Lower leg skin (tissue), 4 donors: Measurements from ENCODE around the gene LMOD3. TPM values are rescaled to one million over a fixed set of nuclear protein-coding genes. Genes with fewer than 3 reads are reported as not detected.

Experiments used
- DNase-seq, 2 donors: peaks; one replicate each; pipeline ENCODE4 v3.0.0-alpha.2; 2019; ENCODE audit warnings: low spot score in 2 of 2
- H3K4me3 ChIP-seq: fragments of 200-600 bp; sonication (generic); 2 replicates; pipeline ENCODE4 v1.5.1; 2017; ENCODE audit warnings: mild to moderate bottlenecking, low read depth; ENCODE audit not compliant: poor library complexity, severe bottlenecking
- POLR2A ChIP-seq, 2 donors: fragments of 450-650 bp; IDR thresholded peaks; one replicate each; pipeline ENCODE4 v1.6.1; 2016 to 2017; ENCODE audit warnings: antibody characterized with exemption in 2 of 2, mild to moderate bottlenecking in 1 of 2, moderate library complexity in 1 of 2
- WGBS, 2 donors: methylation state at CpG; one replicate each; pipeline ENCODE4 v1.1.5; 2018; 5-methylcytosine and 5-hydroxymethylcytosine counted together
- intact Hi-C: fragments of 100-400 bp; cut with DNase I; formaldehyde crosslinking; loops from one replicate; pipeline ENCODE4 v1.15.0; 2023; ENCODE audit warnings: low total_unique reads
- total RNA-seq, 4 donors: library from RNA; depleted of rRNA; stranded (reverse); fragments of >200 nt; gene quantifications; one replicate each; pipeline ENCODE4 v1.1.0, GENCODE V29; 2016
- TF ChIP-seq, protein P1 (sequence below), 3 donors: fragments of 450-650 bp; IDR thresholded peaks; one replicate each; pipeline ENCODE4 v1.5.1; 2016; ENCODE audit warnings: antibody characterized with exemption in 3 of 3, mild to moderate bottlenecking in 3 of 3, moderate library complexity in 2 of 3

LMOD3 gene
- total RNA-seq = not detected

DNA sequence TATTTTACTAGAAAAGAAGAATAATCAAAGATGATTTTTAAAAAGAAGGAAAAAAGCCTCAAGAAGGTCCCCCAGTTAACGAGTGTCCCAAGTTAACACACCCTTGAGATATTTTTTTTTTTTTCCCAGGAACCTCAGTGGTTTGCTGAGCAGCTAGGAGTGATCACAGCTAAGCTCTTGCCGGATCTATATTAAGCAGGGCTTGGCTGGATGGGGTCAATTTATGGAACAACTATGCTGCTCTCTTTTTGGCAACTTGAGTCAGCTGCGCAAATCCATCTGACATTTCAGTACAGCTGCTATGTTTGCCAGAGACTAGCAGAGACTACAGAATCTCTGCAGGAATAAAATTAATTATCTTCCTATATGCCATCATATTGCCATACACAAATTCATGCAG is at the start of gene LMOD3:
Gene LMOD3 (minus strand): TSS at position 193 of the 400 bp plus-strand sequence. CDS start 209 bp downstream, outside the sequence.
- intact Hi-C loops = no loop called here
- no peak for DNase-seq
- WGBS, 2 donors = 71 to 83% methylated on average over 3 of the region's 3 CpGs
- H3K4me3 ChIP-seq = no peak within 1 kb of the TSS
- TF ChIP-seq, protein P1, sequence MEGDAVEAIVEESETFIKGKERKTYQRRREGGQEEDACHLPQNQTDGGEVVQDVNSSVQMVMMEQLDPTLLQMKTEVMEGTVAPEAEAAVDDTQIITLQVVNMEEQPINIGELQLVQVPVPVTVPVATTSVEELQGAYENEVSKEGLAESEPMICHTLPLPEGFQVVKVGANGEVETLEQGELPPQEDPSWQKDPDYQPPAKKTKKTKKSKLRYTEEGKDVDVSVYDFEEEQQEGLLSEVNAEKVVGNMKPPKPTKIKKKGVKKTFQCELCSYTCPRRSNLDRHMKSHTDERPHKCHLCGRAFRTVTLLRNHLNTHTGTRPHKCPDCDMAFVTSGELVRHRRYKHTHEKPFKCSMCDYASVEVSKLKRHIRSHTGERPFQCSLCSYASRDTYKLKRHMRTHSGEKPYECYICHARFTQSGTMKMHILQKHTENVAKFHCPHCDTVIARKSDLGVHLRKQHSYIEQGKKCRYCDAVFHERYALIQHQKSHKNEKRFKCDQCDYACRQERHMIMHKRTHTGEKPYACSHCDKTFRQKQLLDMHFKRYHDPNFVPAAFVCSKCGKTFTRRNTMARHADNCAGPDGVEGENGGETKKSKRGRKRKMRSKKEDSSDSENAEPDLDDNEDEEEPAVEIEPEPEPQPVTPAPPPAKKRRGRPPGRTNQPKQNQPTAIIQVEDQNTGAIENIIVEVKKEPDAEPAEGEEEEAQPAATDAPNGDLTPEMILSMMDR (IDR thresholded peaks at IDR 0.05) = no peak
- TF ChIP-seq POLR2A (IDR thresholded peaks at IDR 0.05) = no peak

DNA sequence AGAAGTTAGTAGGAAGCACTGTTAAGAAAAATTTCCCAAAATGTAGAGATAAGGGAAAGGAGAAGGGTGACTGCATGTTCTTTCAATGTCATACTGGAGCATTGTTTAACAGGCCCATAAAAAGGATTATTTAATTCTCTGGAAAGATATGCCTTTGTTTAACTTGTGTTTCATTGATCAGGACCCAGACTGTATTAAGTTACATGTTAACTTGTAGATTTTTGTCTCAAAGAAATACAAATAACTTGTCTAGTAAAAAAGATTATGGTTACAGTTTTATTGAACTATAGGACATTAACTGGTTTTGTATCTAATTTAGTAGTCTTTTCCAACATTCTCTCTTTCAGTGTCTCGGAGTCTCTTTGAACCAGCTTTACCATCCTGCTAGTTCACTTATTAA is 49.7 kb upstream of the LMOD3 start:
- no peak overlapping the region for H3K4me3 ChIP-seq
- WGBS, 2 donors = 94 to 100% methylated on average over 1 of the region's 1 CpG
- intact Hi-C loops = loop anchor here (2.0 kb wide), 1 partner anchor 135 kb away; no protein-coding TSS in a partner anchor
- no peak for DNase-seq
- TF ChIP-seq POLR2A (IDR thresholded peaks at IDR 0.05) = no peak
- TF ChIP-seq, protein P1 (IDR thresholded peaks at IDR 0.05) = no peak

DNA sequence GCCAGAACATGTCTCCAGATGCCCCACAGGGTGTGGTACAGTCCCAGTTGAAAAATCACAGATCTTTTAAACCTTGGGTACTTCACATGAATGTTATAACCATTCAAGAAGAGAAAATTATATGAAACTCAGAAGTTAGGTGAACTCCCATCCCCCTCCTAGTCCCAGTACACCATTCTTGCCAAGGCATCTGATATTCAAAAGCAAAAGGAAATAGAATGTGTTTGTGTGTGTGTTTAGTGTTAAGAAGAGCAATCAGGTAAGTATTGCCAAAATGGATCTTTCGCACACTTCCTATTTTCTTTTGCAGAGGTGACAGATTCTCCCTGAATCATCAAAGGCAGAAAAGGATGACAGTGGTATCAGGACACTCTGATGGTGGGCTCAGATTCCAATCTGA is 44.1 kb upstream of the LMOD3 start:
- H3K4me3 ChIP-seq = no peak overlapping the region
- WGBS, 2 donors = 82 to 84% methylated on average over 1 of the region's 1 CpG
- DNase-seq = no peak
- TF ChIP-seq, protein P1 (IDR thresholded peaks at IDR 0.05) = no peak
- no peak for TF ChIP-seq POLR2A (IDR thresholded peaks at IDR 0.05)
- intact Hi-C loops = loop anchor here (10.0 kb wide), 2 partner anchors 258 to 498 kb away; no protein-coding TSS in a partner anchor

DNA sequence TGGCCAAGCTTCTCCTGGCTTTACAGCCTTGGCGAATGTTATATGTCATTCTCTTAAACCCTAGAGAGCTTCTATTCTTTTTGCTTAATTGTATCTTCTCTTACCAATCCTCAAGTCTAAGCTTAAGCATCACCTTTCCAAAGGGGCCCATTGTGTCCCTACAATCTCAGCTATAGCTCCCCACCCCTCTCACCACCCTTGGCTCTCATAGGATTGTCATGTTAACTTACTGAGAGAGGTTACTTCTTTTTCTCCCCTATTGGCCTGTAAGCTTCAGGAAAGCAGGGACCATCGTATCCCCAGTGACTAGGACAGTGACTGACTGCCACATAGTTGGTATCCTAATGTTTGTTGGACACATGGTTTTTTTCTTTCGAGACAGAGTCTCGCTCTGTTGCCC is 43.3 kb upstream of the LMOD3 start:
- WGBS, 2 donors = 99 to 100% methylated on average over 4 of the region's 4 CpGs
- H3K4me3 ChIP-seq = no peak overlapping the region
- TF ChIP-seq, protein P1 (IDR thresholded peaks at IDR 0.05) = no peak
- TF ChIP-seq POLR2A (IDR thresholded peaks at IDR 0.05) = no peak
- DNase-seq = no peak
- intact Hi-C loops = loop anchor here (10.0 kb wide), 2 partner anchors 259 to 499 kb away; no protein-coding TSS in a partner anchor

DNA sequence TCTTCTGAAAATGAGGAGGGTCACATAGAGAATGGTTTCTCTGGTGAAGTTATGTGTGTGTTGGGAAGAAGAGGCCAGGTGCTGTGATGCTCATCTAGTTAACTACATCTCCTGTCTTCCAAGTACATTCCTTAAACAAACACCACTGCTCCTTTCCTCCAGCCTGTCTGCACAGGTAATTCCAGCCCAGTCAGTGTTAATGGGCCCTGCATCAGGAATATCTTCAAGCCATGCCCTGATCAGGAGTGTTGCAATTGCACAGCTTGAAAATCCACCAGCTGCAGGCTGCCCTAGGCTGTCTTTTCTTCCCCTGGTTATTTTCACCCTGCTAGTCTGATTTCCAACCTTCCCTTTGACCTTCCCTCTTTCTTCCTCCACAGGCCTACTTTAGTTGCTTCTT is 41.9 kb upstream of the LMOD3 start:
- no peak for DNase-seq
- intact Hi-C loops = loop anchor here (10.0 kb wide), 2 partner anchors 261 to 501 kb away; no protein-coding TSS in a partner anchor
- TF ChIP-seq, protein P1 (IDR thresholded peaks at IDR 0.05) = no peak
- TF ChIP-seq POLR2A (IDR thresholded peaks at IDR 0.05) = no peak
- H3K4me3 ChIP-seq = no peak overlapping the region
